OCI-LY1 (cell line): ENCODE measurements around the gene FAM151B.

ENCODE experiments used
- H2AFZ ChIP-seq: fragments of 200-600 bp; sonication (generic), shearing (Covaris generic); 2 replicates; pipeline ENCODE4 v1.6.0; 2014; ENCODE audit warnings: antibody characterized with exemption, mild to moderate bottlenecking, low read length
- H3F3A ChIP-seq: fragments of 200-600 bp; sonication (generic), shearing (Covaris generic); 2 replicates; pipeline ENCODE4 v1.6.0; 2014; ENCODE audit warnings: mild to moderate bottlenecking, antibody characterized with exemption, low read length, moderate library complexity; ENCODE audit not compliant: insufficient read depth
- H3K27ac ChIP-seq: fragments of 200-600 bp; sonication (generic); 2 replicates; pipeline ENCODE4 v1.5.1; 2014; ENCODE audit warnings: low read length, mixed run types, mild to moderate bottlenecking, low read depth; ENCODE audit not compliant: poor library complexity, severe bottlenecking
- H3K27me3 ChIP-seq: fragments of 200-600 bp; sonication (generic); 2 replicates; pipeline ENCODE4 v1.6.0; 2014; ENCODE audit warnings: antibody characterized with exemption, mild to moderate bottlenecking, low read length, moderate library complexity; ENCODE audit not compliant: insufficient read depth
- H3K36me3 ChIP-seq: fragments of 200-600 bp; sonication (generic); 2 replicates; pipeline ENCODE4 v1.6.1; 2014; ENCODE audit warnings: mild to moderate bottlenecking, antibody characterized with exemption, low read length, moderate library complexity, mixed read lengths; ENCODE audit not compliant: insufficient read depth
- H3K4me1 ChIP-seq: fragments of 200-600 bp; sonication (generic); 2 replicates; pipeline ENCODE4 v1.5.1; 2014; ENCODE audit warnings: mild to moderate bottlenecking, low read length, moderate library complexity; ENCODE audit not compliant: insufficient read depth, severe bottlenecking
- H3K4me2 ChIP-seq: fragments of 200-600 bp; sonication (generic), shearing (Covaris generic); 2 replicates; pipeline ENCODE4 v1.6.1; 2014; ENCODE audit warnings: low read length
- H3K4me3 ChIP-seq: fragments of 200-600 bp; sonication (generic); 2 replicates; pipeline ENCODE4 v1.5.1; 2014; ENCODE audit warnings: low read length, low read depth, mild to moderate bottlenecking, mixed read lengths; ENCODE audit not compliant: poor library complexity, severe bottlenecking
- H3K79me2 ChIP-seq: fragments of 200-600 bp; shearing (Covaris generic); 2 replicates; pipeline ENCODE4 v1.6.1; 2016; ENCODE audit warnings: mixed run types, low read length, mixed read lengths; ENCODE audit not compliant: insufficient read depth
- H3K9ac ChIP-seq: fragments of 200-600 bp; sonication (generic), shearing (Covaris generic); 2 replicates; pipeline ENCODE4 v1.6.1; 2014; ENCODE audit warnings: mild to moderate bottlenecking, low read length, mixed read lengths
- H3K9me2 ChIP-seq: fragments of 200-600 bp; sonication (generic), shearing (Covaris generic); 2 replicates; pipeline ENCODE4 v1.6.1; 2014; ENCODE audit warnings: low read depth, mild to moderate bottlenecking, low read length, mixed read lengths
- H3K9me3 ChIP-seq: fragments of 200-600 bp; shearing (Covaris generic); 2 replicates; pipeline ENCODE4 v1.6.1; 2014; ENCODE audit warnings: low read length, mixed read lengths
- H4K20me1 ChIP-seq: fragments of 200-600 bp; sonication (generic), shearing (Covaris generic); 2 replicates; pipeline ENCODE4 v1.6.0; 2016; ENCODE audit warnings: mild to moderate bottlenecking, low read length; ENCODE audit not compliant: insufficient read depth
- EZH2 ChIP-seq: fragments of 200-600 bp; sonication (generic), shearing (Covaris generic); IDR thresholded peaks from 2 replicates; pipeline ENCODE4 v1.8.0; 2017; ENCODE audit warnings: borderline replicate concordance, mixed run types, mild to moderate bottlenecking, antibody characterized with exemption, low read length, moderate library complexity, mixed read lengths
- TF ChIP-seq, protein P1 (sequence below): fragments of 200-600 bp; sonication (generic), shearing (Covaris generic); IDR thresholded peaks from 2 replicates; pipeline ENCODE4 v1.5.1; 2017; ENCODE audit warnings: mild to moderate bottlenecking, antibody characterized with exemption, low read length, moderate library complexity, mixed read lengths

Gene FAM151B

DNA sequence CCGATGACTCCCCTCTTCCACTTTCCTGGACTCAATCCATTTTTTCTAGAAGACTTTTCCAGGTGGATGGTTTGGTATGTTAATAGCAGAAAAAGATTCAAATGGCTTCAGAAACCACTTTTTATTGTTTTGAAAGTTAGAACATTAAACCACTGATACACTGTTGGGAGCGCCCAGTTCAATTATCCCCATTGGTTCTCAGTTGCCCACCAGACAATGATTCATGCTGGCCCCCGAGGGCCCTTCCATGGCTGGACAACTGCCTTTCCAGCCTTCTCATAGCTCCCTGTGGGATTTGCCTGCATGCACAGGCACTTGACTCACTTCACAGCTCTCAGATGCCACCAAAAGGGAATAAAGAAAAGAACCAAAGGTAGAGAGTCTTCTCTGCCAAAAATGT, 103.5 kb downstream of the FAM151B start:
- no peaks in the 10 kb centered on the region for H3K9me3 ChIP-seq
- no peak overlapping the region for H3K4me3 ChIP-seq
- H3K27ac ChIP-seq: no peak overlapping the region
- no peaks in the 10 kb centered on the region for H3K4me1 ChIP-seq
- H3K79me2 ChIP-seq: no peaks in the 10 kb centered on the region
- no peaks in the 10 kb centered on the region for H3F3A ChIP-seq
- H3K9me2 ChIP-seq: no peaks in the 10 kb centered on the region
- no peaks in the 10 kb centered on the region for H3K27me3 ChIP-seq
- H3K36me3 ChIP-seq: no peaks in the 10 kb centered on the region
- no peak for TF ChIP-seq EZH2
- TF ChIP-seq, protein P1, sequence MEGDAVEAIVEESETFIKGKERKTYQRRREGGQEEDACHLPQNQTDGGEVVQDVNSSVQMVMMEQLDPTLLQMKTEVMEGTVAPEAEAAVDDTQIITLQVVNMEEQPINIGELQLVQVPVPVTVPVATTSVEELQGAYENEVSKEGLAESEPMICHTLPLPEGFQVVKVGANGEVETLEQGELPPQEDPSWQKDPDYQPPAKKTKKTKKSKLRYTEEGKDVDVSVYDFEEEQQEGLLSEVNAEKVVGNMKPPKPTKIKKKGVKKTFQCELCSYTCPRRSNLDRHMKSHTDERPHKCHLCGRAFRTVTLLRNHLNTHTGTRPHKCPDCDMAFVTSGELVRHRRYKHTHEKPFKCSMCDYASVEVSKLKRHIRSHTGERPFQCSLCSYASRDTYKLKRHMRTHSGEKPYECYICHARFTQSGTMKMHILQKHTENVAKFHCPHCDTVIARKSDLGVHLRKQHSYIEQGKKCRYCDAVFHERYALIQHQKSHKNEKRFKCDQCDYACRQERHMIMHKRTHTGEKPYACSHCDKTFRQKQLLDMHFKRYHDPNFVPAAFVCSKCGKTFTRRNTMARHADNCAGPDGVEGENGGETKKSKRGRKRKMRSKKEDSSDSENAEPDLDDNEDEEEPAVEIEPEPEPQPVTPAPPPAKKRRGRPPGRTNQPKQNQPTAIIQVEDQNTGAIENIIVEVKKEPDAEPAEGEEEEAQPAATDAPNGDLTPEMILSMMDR: no peak
- H3K9ac ChIP-seq: no peak overlapping the region
- no peak overlapping the region for H3K4me2 ChIP-seq
- no peaks in the 10 kb centered on the region for H4K20me1 ChIP-seq
- H2AFZ ChIP-seq: no peak overlapping the region

DNA sequence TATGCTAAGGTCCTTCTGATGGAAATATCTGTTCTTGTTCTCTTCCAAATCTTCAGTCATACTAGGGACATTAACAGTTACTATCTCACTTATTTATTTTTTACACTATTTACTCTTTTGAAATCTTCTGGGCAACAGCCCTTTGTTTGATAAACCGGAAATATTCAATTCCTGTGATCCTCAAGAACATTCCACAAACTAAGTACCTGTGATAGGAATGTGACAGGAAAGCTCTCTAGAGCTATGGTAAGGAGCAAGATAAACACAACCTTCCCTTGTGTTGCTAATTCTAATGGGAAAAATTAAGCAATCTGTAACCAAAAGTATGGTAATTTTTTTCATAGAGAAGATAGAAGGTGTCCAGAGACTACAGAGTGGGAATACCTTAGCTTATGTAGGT, 104.2 kb downstream of the FAM151B start:
- H4K20me1 ChIP-seq: no peaks in the 10 kb centered on the region
- H3K27me3 ChIP-seq: no peaks in the 10 kb centered on the region
- H3K9ac ChIP-seq: no peak overlapping the region
- H3K4me1 ChIP-seq: no peaks in the 10 kb centered on the region
- no peak overlapping the region for H3K4me3 ChIP-seq
- TF ChIP-seq, protein P1: no peak
- TF ChIP-seq EZH2: no peak
- H3K4me2 ChIP-seq: no peak overlapping the region
- no peaks in the 10 kb centered on the region for H3K9me3 ChIP-seq
- no peaks in the 10 kb centered on the region for H3K9me2 ChIP-seq
- H2AFZ ChIP-seq: no peak overlapping the region
- no peaks in the 10 kb centered on the region for H3F3A ChIP-seq
- no peaks in the 10 kb centered on the region for H3K36me3 ChIP-seq
- no peaks in the 10 kb centered on the region for H3K79me2 ChIP-seq
- no peak overlapping the region for H3K27ac ChIP-seq
